Left ventricle myocardium superior (tissue), 1 donor: ENCODE results near the gene VPREB3. TPM values are rescaled to one million over a fixed set of nuclear protein-coding genes. Genes with fewer than 3 reads are reported as not detected.

Experiments used
- ATAC-seq: fragments of 200-7000 bp; cut with Tn5 transposase; one replicate; pipeline ENCODE4 v1.9.1; 2020; ENCODE audit warnings: mild to moderate bottlenecking, moderate library complexity
- DNase-seq: peaks from one replicate; pipeline ENCODE4 v3.0.0-alpha.2; 2020
- intact Hi-C: fragments of 100-400 bp; cut with micrococcal nuclease; formaldehyde crosslinking; loops from one replicate; pipeline ENCODE4 v1.11.0; 2022
- long read RNA-seq: library from polyadenylated mRNA; unstranded; transcript quantifications from one replicate; pipeline ENCODE4 v2.0.0, GENCODE V29; 2021
- total RNA-seq: library from RNA; stranded (reverse); fragmentation: NEBNext Ultra II Directional; extraction: Animal tissue kit (Norgen Biotek cat#: 25700); gene quantifications from one replicate; pipeline ENCODE4 v1.2.1, GENCODE V29; 2021
- donor health status: DM: no; HTN: yes; CAD: no; lungs with severe emphysema.

VPREB3 gene
- total RNA-seq = 0.97 TPM
- long read RNA-seq = 0 reads

GRCh38 chr22:23754220-23754919, at the start of gene VPREB3:
Gene VPREB3, minus strand, starts transcription at chr22:23754425. Its CDS starts 62 bp downstream, at chr22:23754363.
- intact Hi-C loops = no loop called here
- DNase-seq (no peak), ATAC-seq (no peak)

- ATAC-seq = no peak
- intact Hi-C loops = no loop called here
- DNase-seq = no peak
Observed at GRCh38 chr22:23803001-23803819, 49.0 kb upstream of the VPREB3 start.

GRCh38 chr22:23801886-23802377, 47.7 kb upstream of the VPREB3 start:
- ATAC-seq (no peak), DNase-seq (no peak)
- intact Hi-C loops = no loop called here

GRCh38 chr22:23801238-23801821, 47.1 kb upstream of the VPREB3 start:
- intact Hi-C loops = no loop called here
- no peak for ATAC-seq
- DNase-seq = no peak

- intact Hi-C loops = no loop called here
- ATAC-seq (no peak), DNase-seq (no peak)
Observed at GRCh38 chr22:23800297-23801237, 46.3 kb upstream of the VPREB3 start.

GRCh38 chr22:23796461-23796860, 42.2 kb upstream of the VPREB3 start:
- DNase-seq (no peak), ATAC-seq (no peak)
- intact Hi-C loops = no loop called here

- DNase-seq (no peak), ATAC-seq (no peak)
- intact Hi-C loops = no loop called here
Observed at GRCh38 chr22:23793326-23793725, 39.1 kb upstream of the VPREB3 start.

- no peak for DNase-seq
- ATAC-seq = no peak
- intact Hi-C loops = no loop called here
Observed at GRCh38 chr22:23791738-23792645, 37.8 kb upstream of the VPREB3 start.

- ATAC-seq (peak; percentile 14), DNase-seq (peak; percentile 68)
- intact Hi-C loops = no loop called here
Observed at GRCh38 chr22:23790819-23791737, 36.9 kb upstream of the VPREB3 start.

GRCh38 chr22:23789638-23790037, 35.4 kb upstream of the VPREB3 start:
- ATAC-seq = no peak
- DNase-seq = no peak
- intact Hi-C loops = no loop called here

GRCh38 chr22:23789121-23789520, 34.9 kb upstream of the VPREB3 start:
- intact Hi-C loops = no loop called here
- no peak for ATAC-seq

GRCh38 chr22:23787910-23788309, 33.7 kb upstream of the VPREB3 start:
- no peak for DNase-seq
- intact Hi-C loops = no loop called here

More at GRCh38 chr22:23789121-23789520, 34.9 kb upstream of the VPREB3 start:
- no peak for DNase-seq

GRCh38 chr22:23787600-23787896, 33.3 kb upstream of the VPREB3 start:
- DNase-seq = no peak
- intact Hi-C loops = no loop called here
- no peak for ATAC-seq

More at GRCh38 chr22:23787910-23788309, 33.7 kb upstream of the VPREB3 start:
- no peak for ATAC-seq

- ATAC-seq = peak; percentile 94
- intact Hi-C loops = no loop called here
- DNase-seq = peak; percentile 97
Observed at GRCh38 chr22:23786752-23787599, 32.8 kb upstream of the VPREB3 start, which contains the start of gene SMARCB1. Gene SMARCB1, plus strand, starts transcription at chr22:23786966. Its CDS starts 204 bp downstream, at chr22:23787170.

- DNase-seq (no peak), ATAC-seq (peak; percentile 17)
- intact Hi-C loops = no loop called here
Observed at GRCh38 chr22:23786261-23786710, 32.1 kb upstream of the VPREB3 start.

- DNase-seq (no peak), ATAC-seq (no peak)
- intact Hi-C loops = no loop called here
Observed at GRCh38 chr22:23784215-23784732, 30.0 kb upstream of the VPREB3 start.
